Transverse colon (tissue), 4 donors: Measurements from ENCODE around the gene PARD6B. TPM values are rescaled to one million over a fixed set of nuclear protein-coding genes. Genes with fewer than 3 reads are reported as not detected.

Experiments used
- DNase-seq: peaks from one replicate; pipeline ENCODE4 v3.0.0-alpha.2; 2019
- H3K27ac ChIP-seq, 4 donors: fragments of 200-600 bp; sonication (generic); 2 replicates each; pipeline ENCODE4 v1.5.1; 2016 to 2018; ENCODE audit warnings: inconsistent platforms in 4 of 4
- H3K27me3 ChIP-seq: fragments of 200-600 bp; sonication (generic); 2 replicates; pipeline ENCODE4 v1.5.1; 2017; ENCODE audit warnings: inconsistent platforms
- H3K36me3 ChIP-seq, 4 donors: fragments of 200-600 bp; sonication (generic); 2 replicates each; pipeline ENCODE4 v1.5.1; 2017 to 2019; ENCODE audit warnings: inconsistent platforms in 4 of 4
- H3K4me1 ChIP-seq, 4 donors: fragments of 200-600 bp; sonication (generic); 2 replicates each; pipeline ENCODE4 v1.5.1; 2017 to 2020; ENCODE audit warnings: inconsistent platforms in 4 of 4
- H3K4me3 ChIP-seq, 4 donors: fragments of 200-600 bp; sonication (generic); 1 replicate in 1 of 4; 2 replicates in 3 of 4; pipeline versions ENCODE4 v1.5.1 to v1.6.1; 2017 to 2019; ENCODE audit warnings: inconsistent platforms in 4 of 4
- H3K9me3 ChIP-seq, 2 donors: fragments of 200-600 bp; sonication (generic); 2 replicates each; pipeline ENCODE4 v1.5.1; 2017 to 2019; ENCODE audit warnings: inconsistent platforms in 2 of 2
- CTCF ChIP-seq, 5 experiments: fragments of 200-600 bp in 3 of 5; fragments of 450-650 bp in 2 of 5; sonication (generic) in 3 of 5; IDR thresholded peaks; 1 replicate in 2 of 5; 2 replicates in 3 of 5; pipeline ENCODE4 v1.5.1; 2016 to 2017; ENCODE audit warnings: antibody characterized with exemption in 5 of 5, inconsistent platforms in 3 of 5, mild to moderate bottlenecking in 2 of 5, moderate library complexity in 1 of 5
- EP300 ChIP-seq: sonication (generic); formaldehyde crosslinking; IDR thresholded peaks from one replicate; pipeline ENCODE4 v1.6.1; 2017; ENCODE audit warnings: antibody characterized with exemption, low read depth
- POLR2A ChIP-seq: fragments of 450-650 bp; IDR thresholded peaks from one replicate; pipeline ENCODE4 v1.6.1; 2016; ENCODE audit warnings: antibody characterized with exemption, mild to moderate bottlenecking, moderate library complexity
- POLR2AphosphoS5 ChIP-seq, 3 donors: sonication (generic); formaldehyde crosslinking; IDR thresholded peaks; one replicate each; pipeline ENCODE4 v1.6.1; 2016; ENCODE audit warnings: antibody characterized with exemption in 3 of 3
- WGBS, 2 donors: methylation state at CpG; one replicate each; pipeline ENCODE4 v1.1.5; 2018; ENCODE audit warnings: low coverage in 1 of 2; 5-methylcytosine and 5-hydroxymethylcytosine counted together
- in situ Hi-C, 4 donors: fragments of 200-750 bp; cut with MboI; loops; one replicate each; pipeline versions ENCODE4 v1.15.0 to v1.15.1; 2017; ENCODE audit warnings: low sequenced_read_pairs in 3 of 4, low pct_ligation_motif_present in 1 of 4, low pct_unique_long_range_greater_than_20kb in 1 of 4
- intact Hi-C: fragments of 100-400 bp; cut with DNase I; formaldehyde crosslinking; loops from one replicate; pipeline ENCODE4 v1.15.1; 2023; ENCODE audit warnings: low total_unique reads
- total RNA-seq, 4 donors: library from RNA; depleted of rRNA; stranded (reverse); fragments of >200 nt; gene quantifications; one replicate each; pipeline ENCODE4 v1.1.0, GENCODE V29; 2016

PARD6B gene
- total RNA-seq, 4 donors from 2014 or later: 1.2 to 34.8 (median 17.2) TPM

GRCh38 chr20:50690650-50691572 is 40.5 kb upstream of the PARD6B start, which contains the start of gene RIPOR3:
RIPOR3 (minus strand) TSS chr20:50691542; CDS start chr20:50691128, 414 bp downstream.
- WGBS, 2 donors: 45 to 53% methylated on average over 3 to 36 of the region's 42 CpGs
- peak within 1 kb of the TSS in 3 of 4 donors; percentile 24 to 53 (median 32) for H3K4me3 ChIP-seq
- no peak for TF ChIP-seq POLR2A
- no peak for TF ChIP-seq POLR2AphosphoS5 (IDR thresholded peaks at IDR 0.05)
- TF ChIP-seq CTCF (IDR thresholded peaks at IDR 0.05): no peak
- no peak for TF ChIP-seq EP300
- no peak for DNase-seq
- in situ Hi-C loops (no loop called here), intact Hi-C loops (no loop called here)
- no peaks in the 10 kb centered on the region for H3K9me3 ChIP-seq
- H3K27me3 ChIP-seq: peaks cover 32% of the 10 kb centered on the region
- H3K27ac ChIP-seq: peak within 1 kb of the TSS; percentile 70 to 78 (median 74)
- H3K4me1 ChIP-seq: peaks cover 0 to 18% (median 6%) of the 10 kb centered on the region in 4 donors
- H3K36me3 ChIP-seq: no peaks in the 10 kb centered on the region

DNA sequence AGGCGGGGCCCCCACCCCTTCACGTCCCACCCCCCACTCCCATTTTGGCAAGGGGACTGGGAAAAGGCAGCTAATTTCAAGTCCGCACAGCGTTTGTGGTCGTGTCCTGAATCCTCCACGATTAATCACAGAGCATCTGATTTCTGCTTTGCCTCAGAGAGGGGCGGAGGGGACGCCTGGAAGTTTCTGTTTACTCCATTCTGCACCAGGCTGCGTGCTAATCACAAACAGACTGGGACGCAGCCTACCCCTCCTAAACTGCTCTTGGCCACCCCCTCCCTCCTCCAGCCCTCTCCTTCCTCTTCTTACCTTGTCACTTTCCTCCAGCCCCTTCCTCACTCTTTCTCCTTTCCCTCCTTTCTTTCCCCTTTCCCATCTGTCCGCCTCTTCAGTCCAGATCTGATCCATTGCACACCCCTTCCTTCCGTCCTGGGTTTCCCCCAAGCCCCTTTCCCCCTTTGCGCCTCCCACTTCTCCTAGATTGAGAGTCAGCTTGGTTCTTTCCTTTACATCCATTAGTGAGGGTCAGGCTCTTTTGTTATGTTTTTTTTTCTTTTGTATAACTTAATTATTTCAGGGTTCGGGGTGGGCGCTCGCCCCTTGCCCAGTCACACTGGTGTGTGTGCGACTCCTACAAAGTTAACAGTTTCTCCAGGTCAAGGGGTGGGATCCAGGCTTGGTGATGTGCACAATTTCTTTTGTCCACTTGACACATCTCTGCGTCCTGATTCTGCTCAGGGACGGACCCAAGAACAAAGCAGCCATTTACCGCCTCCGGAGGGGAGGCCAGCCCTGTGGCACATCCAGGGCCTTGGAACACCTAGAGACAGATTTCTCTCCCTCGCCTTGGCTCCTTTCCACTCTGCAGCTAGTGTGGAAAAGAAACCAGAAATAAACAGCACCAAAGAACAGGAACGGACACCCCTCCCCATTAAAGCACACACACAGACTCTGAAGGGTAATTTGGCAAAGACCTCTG is 39.5 kb upstream of the PARD6B start:
- intact Hi-C loops (no loop called here), in situ Hi-C loops (no loop called here)
- Histone ChIP-seq H3K36me3 (no peaks in the 10 kb centered on the region), H3K9me3 (no peaks in the 10 kb centered on the region), H3K27ac (peak overlapping the region; percentile 70 to 78 (median 74)), H3K4me3 (peak overlapping the region in 3 of 4 donors; percentile 24 to 53 (median 32)), H3K27me3 (peaks cover 32% of the 10 kb centered on the region), H3K4me1 (peaks cover 0 to 18% (median 6%) of the 10 kb centered on the region in 4 donors)
- no peak for DNase-seq
- TF ChIP-seq POLR2A (no peak), CTCF (IDR thresholded peaks at IDR 0.05) (no peak), POLR2AphosphoS5 (IDR thresholded peaks at IDR 0.05) (no peak), EP300 (no peak)
- WGBS, 2 donors: 38 to 54% methylated on average over 6 to 18 of the region's 23 CpGs

- DNase-seq: no peak
- intact Hi-C loops: no loop called here
- peaks cover 0 to 18% (median 5%) of the 10 kb centered on the region in 4 donors for H3K4me1 ChIP-seq
- H3K9me3 ChIP-seq: no peaks in the 10 kb centered on the region
- TF ChIP-seq POLR2A: no peak
- no peak overlapping the region for H3K4me3 ChIP-seq
- no peaks in the 10 kb centered on the region for H3K36me3 ChIP-seq
- WGBS, 2 donors: 74 to 100% methylated on average over 2 of the region's 2 CpGs
- peak overlapping the region in 3 of 4 donors; percentile 72 to 78 (median 75) for H3K27ac ChIP-seq
- in situ Hi-C loops: no loop called here
- H3K27me3 ChIP-seq: peaks cover 32% of the 10 kb centered on the region
Observed at GRCh38 chr20:50692552-50692933, 38.8 kb upstream of the PARD6B start.

DNA sequence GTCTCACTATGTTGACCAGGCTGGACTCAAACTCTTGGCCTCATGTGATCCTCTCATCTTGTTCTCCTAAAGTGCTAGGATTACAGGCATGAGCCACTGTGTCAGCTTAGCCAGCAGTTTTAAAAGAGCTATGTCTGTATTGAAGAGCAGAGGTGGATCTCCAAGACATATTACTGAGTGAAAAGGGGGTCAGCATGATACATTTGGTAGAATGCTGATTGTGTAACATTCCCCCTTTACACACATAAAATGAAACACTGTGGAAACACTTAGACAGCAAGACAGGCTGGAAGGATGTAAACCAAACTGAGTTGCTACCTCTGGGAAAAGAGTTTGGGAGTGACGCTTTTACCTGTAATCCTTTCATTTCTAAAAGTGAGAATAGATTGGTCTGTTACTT is 38.4 kb upstream of the PARD6B start:
- peak overlapping the region in 2 of 4 donors; percentile 75 to 78 for H3K27ac ChIP-seq
- no peaks in the 10 kb centered on the region for H3K36me3 ChIP-seq
- in situ Hi-C loops (no loop called here), intact Hi-C loops (no loop called here)
- H3K4me3 ChIP-seq: no peak overlapping the region
- TF ChIP-seq CTCF (IDR thresholded peaks at IDR 0.05) (no peak), POLR2AphosphoS5 (IDR thresholded peaks at IDR 0.05) (no peak), POLR2A (no peak), EP300 (no peak)
- 90 to 96% methylated on average over 1 of the region's 1 CpG for WGBS, 2 donors
- peaks cover 0 to 18% (median 5%) of the 10 kb centered on the region in 4 donors for H3K4me1 ChIP-seq
- DNase-seq: no peak
- peaks cover 32% of the 10 kb centered on the region for H3K27me3 ChIP-seq
- no peaks in the 10 kb centered on the region for H3K9me3 ChIP-seq
